Keratinocyte (primary cell): ENCODE results near the gene NLRP6. TPM values are rescaled to one million over a fixed set of nuclear protein-coding genes. Genes with fewer than 3 reads are reported as not detected.
A peak's percentile ranks its signal among the peaks of the same experiment; 100 is the strongest.
"Not testable (repeated sequence)": the region's sequence is repeated elsewhere in the genome, so short reads cannot be mapped to it uniquely, and the experiment has no call there.

ENCODE experiments used
- DNase-seq: peaks from one replicate; pipeline ENCODE4 v3.0.0-alpha.2; 2011; ENCODE audit warnings: low read depth, missing footprints, low spot score
- FAIRE-seq: peaks from 2 replicates; lab custom pipeline; 2011; peaks lifted over from hg19 to GRCh38; lab: Jason Lieb, UNC
- H2AFZ ChIP-seq: 2 replicates; pipeline ENCODE4 v1.6.0; 2012; ENCODE audit warnings: low read length, control low read depth, inconsistent platforms; ENCODE audit not compliant: control insufficient read depth
- H3K27ac ChIP-seq: 2 replicates; pipeline ENCODE4 v1.5.1; 2011; ENCODE audit warnings: low read length; ENCODE audit not compliant: control insufficient read depth, insufficient read depth
- H3K27me3 ChIP-seq: 3 replicates; pipeline ENCODE4 v1.6.0; 2011; ENCODE audit warnings: low read length; ENCODE audit not compliant: control insufficient read depth, insufficient read depth; ENCODE audit errors: extremely low read depth
- H3K36me3 ChIP-seq, 2 experiments: 2 replicates in 1 of 2; 3 replicates in 1 of 2; pipeline ENCODE4 v1.5.1; 2011; ENCODE audit warnings: low read length in 2 of 2, mild to moderate bottlenecking in 1 of 2; ENCODE audit not compliant: control insufficient read depth in 2 of 2, insufficient read depth in 2 of 2; ENCODE audit errors: extremely low read depth in 1 of 2
- H3K4me1 ChIP-seq: 3 replicates; pipeline ENCODE4 v1.5.1; 2011; ENCODE audit warnings: low read length; ENCODE audit not compliant: control insufficient read depth, insufficient read depth; ENCODE audit errors: extremely low read depth
- H3K4me2 ChIP-seq: 3 replicates; pipeline ENCODE4 v1.6.0; 2011; ENCODE audit warnings: low read depth, low read length; ENCODE audit not compliant: control insufficient read depth, insufficient read depth; ENCODE audit errors: extremely low read depth
- H3K4me3 ChIP-seq, 3 experiments: fragments of 200-600 bp in 1 of 3; sonication (generic) in 1 of 3; 2 replicates in 2 of 3; 3 replicates in 1 of 3; pipeline ENCODE4 v1.5.1; 2011 to 2016; ENCODE audit warnings: low read length in 3 of 3, mild to moderate bottlenecking in 3 of 3, control low read depth in 2 of 3, inconsistent platforms in 1 of 3, low read depth in 1 of 3, mixed read lengths in 1 of 3, mixed run types in 1 of 3, moderate library complexity in 1 of 3; ENCODE audit not compliant: control insufficient read depth in 2 of 3, insufficient read depth in 2 of 3; ENCODE audit errors: extremely low read depth in 1 of 3
- H3K79me2 ChIP-seq: 2 replicates; pipeline ENCODE4 v1.6.0; 2012; ENCODE audit warnings: low read length; ENCODE audit not compliant: control insufficient read depth, insufficient read depth
- H3K9ac ChIP-seq: 3 replicates; pipeline ENCODE4 v1.6.0; 2011; ENCODE audit warnings: low read length; ENCODE audit not compliant: control insufficient read depth, insufficient read depth; ENCODE audit errors: extremely low read depth
- H3K9me1 ChIP-seq: 3 replicates; pipeline ENCODE4 v1.6.0; 2011; ENCODE audit warnings: low read length; ENCODE audit not compliant: control insufficient read depth, insufficient read depth; ENCODE audit errors: extremely low read depth
- H3K9me3 ChIP-seq: 2 replicates; pipeline ENCODE4 v1.5.1; 2012; ENCODE audit warnings: low read depth, low read length; ENCODE audit not compliant: control insufficient read depth
- H4K20me1 ChIP-seq: 3 replicates; pipeline ENCODE4 v1.6.0; 2011; ENCODE audit warnings: low read length; ENCODE audit not compliant: control insufficient read depth, insufficient read depth; ENCODE audit errors: extremely low read depth
- dilution Hi-C: fragments of 300-500 bp; cut with MboI; formaldehyde crosslinking; loops from one replicate; pipeline ENCODE4 v1.7.0; 2020; ENCODE audit warnings: low sequenced_read_pairs; ENCODE audit not compliant: extremely low pct_ligation_motif_present
- polyA plus RNA-seq, 5 experiments: library from polyadenylated mRNA; depleted of rRNA in 3 of 5; stranded (reverse) in 3 of 5; stranded (forward) in 1 of 5; unstranded in 1 of 5; fragments of >200 nt; gene quantifications; 1 replicate in 1 of 5; 2 replicates in 3 of 5; 3 replicates in 1 of 5; pipeline versions ENCODE4 v1.2.1 to v1.2.3, GENCODE V29; 2011 to 2012; ENCODE audit warnings: missing spikeins in 2 of 5, low read depth in 1 of 5, low replicate concordance in 1 of 5

NLRP6 gene
- polyA plus RNA-seq, 1 donor (not counting 4 experiments of a cell fraction or from before 2014, with no cell fraction given), result not detected

DNA sequence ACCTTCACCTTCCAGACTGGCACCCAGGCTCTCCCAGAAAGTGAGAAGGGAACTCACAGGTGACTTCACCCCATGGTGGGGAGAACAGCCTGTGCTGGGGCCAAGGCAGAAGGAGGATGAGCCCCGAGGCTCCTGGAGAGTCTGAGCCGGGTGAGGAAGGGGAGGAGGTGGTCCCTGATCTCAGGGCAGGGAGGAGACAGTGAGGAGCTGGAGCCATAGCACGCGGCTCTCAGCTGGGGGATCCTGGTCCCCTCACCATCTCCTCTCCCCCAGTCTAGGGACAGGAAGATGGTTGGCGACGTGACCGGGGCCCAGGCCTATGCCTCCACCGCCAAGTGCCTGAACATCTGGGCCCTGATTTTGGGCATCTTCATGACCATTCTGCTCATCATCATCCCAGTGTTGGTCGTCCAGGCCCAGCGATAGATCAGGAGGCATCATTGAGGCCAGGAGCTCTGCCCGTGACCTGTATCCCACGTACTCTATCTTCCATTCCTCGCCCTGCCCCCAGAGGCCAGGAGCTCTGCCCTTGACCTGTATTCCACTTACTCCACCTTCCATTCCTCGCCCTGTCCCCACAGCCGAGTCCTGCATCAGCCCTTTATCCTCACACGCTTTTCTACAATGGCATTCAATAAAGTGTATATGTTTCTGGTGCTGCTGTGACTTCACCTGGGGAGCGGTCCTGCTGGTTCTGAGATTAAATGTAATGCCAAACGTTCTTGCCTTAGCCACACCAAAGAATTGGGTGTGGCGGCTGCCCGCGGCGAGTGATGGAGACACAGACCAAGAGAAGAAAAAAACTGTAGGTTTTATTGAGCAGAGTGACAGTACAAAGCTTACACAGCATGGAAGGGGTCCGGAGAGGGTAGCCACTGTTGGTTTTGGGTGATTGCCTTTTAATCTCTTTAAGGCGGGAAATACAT lies 30.8 kb downstream of the NLRP6 start:
- FAIRE-seq, dilution Hi-C loops, H3K9me3 ChIP-seq, H3K27ac ChIP-seq, H3K9me1 ChIP-seq, H3K27me3 ChIP-seq, H3K9ac ChIP-seq, H3K36me3 ChIP-seq, H3K79me2 ChIP-seq, DNase-seq, H4K20me1 ChIP-seq, H2AFZ ChIP-seq: not testable (repeated sequence)
- peak overlapping the region; percentile 41 for H3K4me2 ChIP-seq
- H3K4me1 ChIP-seq, result peaks cover 31% of the 10 kb centered on the region
- peak overlapping the region in 1 of 3 experiments; percentile 29 for H3K4me3 ChIP-seq

DNA sequence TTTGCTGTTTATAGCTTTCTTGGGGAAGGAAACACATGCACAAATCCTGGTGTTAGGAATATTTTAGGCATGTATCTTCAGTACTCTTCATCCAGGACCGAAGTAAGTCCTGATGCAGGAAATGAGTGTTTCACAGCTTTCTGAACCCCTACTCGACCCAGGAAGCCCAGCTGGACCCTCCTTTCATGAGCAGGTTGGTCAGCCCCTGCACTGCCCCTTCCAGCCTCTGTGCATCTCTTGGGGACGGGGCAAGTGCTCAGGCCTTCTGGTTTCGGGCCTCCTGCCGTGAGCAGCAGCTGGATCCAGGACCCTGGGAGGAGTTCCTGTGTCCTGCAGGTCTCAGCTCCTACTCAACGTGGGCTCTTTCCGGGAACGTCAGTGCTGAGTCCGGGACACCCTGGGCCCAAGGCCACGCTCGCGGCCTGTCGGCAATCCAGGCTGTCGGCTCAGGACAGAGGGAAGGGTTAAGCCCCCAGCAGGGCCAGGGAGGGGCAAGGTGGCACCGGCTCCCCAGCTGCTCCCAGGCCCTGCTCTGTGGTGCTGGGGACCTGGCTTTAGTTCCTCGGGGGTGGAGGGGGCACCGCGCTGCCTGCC lies 31.9 kb downstream of the NLRP6 start:
- dilution Hi-C loops, H4K20me1 ChIP-seq, H3K9me1 ChIP-seq, H3K27ac ChIP-seq, H3K9me3 ChIP-seq, DNase-seq, FAIRE-seq, H3K36me3 ChIP-seq, H3K27me3 ChIP-seq, H3K79me2 ChIP-seq, H3K4me3 ChIP-seq, H3K9ac ChIP-seq, H2AFZ ChIP-seq: not testable (repeated sequence)
- peak overlapping the region; percentile 35 for H3K4me2 ChIP-seq
- peaks cover 33% of the 10 kb centered on the region for H3K4me1 ChIP-seq

DNA sequence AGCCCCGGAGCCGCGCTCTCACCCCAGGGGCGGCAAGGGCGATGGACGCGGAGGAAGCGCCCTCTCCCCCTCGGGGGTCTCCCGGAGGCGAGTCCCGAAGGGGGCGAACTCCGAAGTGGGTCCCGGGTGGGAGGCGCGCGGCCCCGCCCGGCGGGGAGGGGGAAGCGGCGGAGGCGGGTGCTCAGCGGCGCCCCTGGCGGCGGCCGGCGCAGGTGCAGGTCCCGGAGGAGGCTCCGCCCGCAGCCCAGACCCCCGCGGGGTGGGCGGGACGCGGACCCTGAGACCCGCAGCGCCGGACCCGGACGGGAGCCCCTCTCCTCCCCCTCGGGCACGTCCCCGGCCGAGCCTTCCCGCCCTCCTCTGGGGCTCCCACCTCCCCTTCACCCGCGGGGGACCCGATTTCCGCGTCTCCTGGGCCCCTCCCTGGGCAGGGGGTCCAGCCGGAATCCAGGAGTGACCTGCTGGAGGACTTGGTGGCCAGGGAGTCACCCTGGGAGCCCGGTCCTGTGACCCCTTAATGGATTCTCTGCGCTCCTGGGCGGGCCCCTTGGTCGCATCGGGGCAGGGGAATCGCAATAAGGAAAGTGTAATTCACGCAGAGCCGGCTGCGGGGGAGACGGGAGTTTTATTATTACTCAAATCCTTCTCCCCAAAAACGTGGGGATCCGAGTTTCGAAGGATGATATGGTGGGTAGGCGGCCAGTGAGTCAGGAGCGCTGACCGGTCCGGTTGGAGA lies 33.0 kb downstream of the NLRP6 start:
- dilution Hi-C loops, H4K20me1 ChIP-seq, H3K4me3 ChIP-seq, FAIRE-seq, H3K9ac ChIP-seq, H2AFZ ChIP-seq, H3K27ac ChIP-seq, H3K36me3 ChIP-seq, H3K9me1 ChIP-seq, DNase-seq, H3K9me3 ChIP-seq: not testable (repeated sequence)
- peaks cover 43% of the 10 kb centered on the region for H3K4me1 ChIP-seq
- peaks cover 14% of the 10 kb centered on the region for H3K79me2 ChIP-seq
- peaks cover 15% of the 10 kb centered on the region for H3K27me3 ChIP-seq
- H3K4me2 ChIP-seq, result peak overlapping the region; percentile 32
